NCI-H2029 treated with DMSO at 0.1 percent for 48 hours (cell line): Measurements from ENCODE around the gene RSPH1.

ENCODE experiments used
- DNase-seq: peaks from one replicate; lab custom pipeline; 2025; lab: John Stamatoyannopoulos, UW

The RSPH1 gene

GRCh38 chr21:42445311-42445710 is 50.7 kb downstream of the RSPH1 start:
- no peak for DNase-seq

- no peak for DNase-seq
Observed at GRCh38 chr21:42444745-42445059, 51.3 kb downstream of the RSPH1 start.

GRCh38 chr21:42443876-42444744 is 51.9 kb downstream of the RSPH1 start:
- DNase-seq, result no peak

- DNase-seq, result no peak
Observed at GRCh38 chr21:42443181-42443785, 52.7 kb downstream of the RSPH1 start.

GRCh38 chr21:42441963-42442362 is 54.1 kb downstream of the RSPH1 start:
- DNase-seq, result no peak

- DNase-seq, result no peak
Observed at GRCh38 chr21:42440187-42440792, 55.7 kb downstream of the RSPH1 start.

- DNase-seq, result no peak
Observed at GRCh38 chr21:42439284-42440186, 56.5 kb downstream of the RSPH1 start.

GRCh38 chr21:42438316-42439205 is 57.5 kb downstream of the RSPH1 start:
- no peak for DNase-seq

GRCh38 chr21:42437786-42438185 is 58.2 kb downstream of the RSPH1 start:
- no peak for DNase-seq

- DNase-seq, result no peak
Observed at GRCh38 chr21:42436914-42437313, 59.1 kb downstream of the RSPH1 start.

GRCh38 chr21:42435833-42436232 is 60.2 kb downstream of the RSPH1 start:
- no peak for DNase-seq

- DNase-seq, result no peak
Observed at GRCh38 chr21:42435401-42435800, 60.6 kb downstream of the RSPH1 start.

GRCh38 chr21:42434884-42435283 is 61.1 kb downstream of the RSPH1 start:
- no peak for DNase-seq

GRCh38 chr21:42433946-42434551 is 62.0 kb downstream of the RSPH1 start:
- DNase-seq, result no peak

GRCh38 chr21:42432695-42433094 is 63.3 kb downstream of the RSPH1 start:
- no peak for DNase-seq

GRCh38 chr21:42431196-42431595 is 64.8 kb downstream of the RSPH1 start:
- DNase-seq, result no peak

GRCh38 chr21:42430521-42430920 is 65.5 kb downstream of the RSPH1 start:
- no peak for DNase-seq

GRCh38 chr21:42429856-42430255 is 66.2 kb downstream of the RSPH1 start:
- no peak for DNase-seq

- DNase-seq, result no peak
Observed at GRCh38 chr21:42429021-42429420, 67.0 kb downstream of the RSPH1 start.

- DNase-seq, result no peak
Observed at GRCh38 chr21:42427809-42428419, 68.1 kb downstream of the RSPH1 start.
